SK-N-SH (cell line): ENCODE data around the gene BICC1.

Source experiments
- ELF1 ChIP-seq: IDR thresholded peaks from 2 replicates; pipeline ENCODE4 v1.4.0; 2012
- FOXJ3 ChIP-seq: sonication (generic); formaldehyde crosslinking; IDR thresholded peaks from 2 replicates; pipeline ENCODE4 v1.5.1; 2020; ENCODE audit warnings: mild to moderate bottlenecking, missing genetic modification reagents
- JUND ChIP-seq: IDR thresholded peaks from 2 replicates; pipeline ENCODE4 v1.4.0; 2012
- POLR2AphosphoS5 ChIP-seq: IDR thresholded peaks from 2 replicates; pipeline ENCODE4 v1.6.1; 2012; ENCODE audit warnings: low read depth, low read length
- RAD21 ChIP-seq: IDR thresholded peaks from 2 replicates; pipeline ENCODE4 v1.6.1; 2012; ENCODE audit warnings: mild to moderate bottlenecking, low read length
- TAF1 ChIP-seq: IDR thresholded peaks from 2 replicates; pipeline ENCODE4 v1.6.1; 2012; ENCODE audit warnings: low read depth, mild to moderate bottlenecking, low read length, moderate library complexity, borderline replicate concordance
- YY1 ChIP-seq: IDR thresholded peaks from 2 replicates; pipeline ENCODE4 v1.4.0; 2012; ENCODE audit warnings: low read depth, mild to moderate bottlenecking
- TF ChIP-seq, protein P1 (sequence below): IDR thresholded peaks from 2 replicates; pipeline ENCODE4 v1.6.1; 2012; ENCODE audit warnings: mild to moderate bottlenecking, low read depth, low read length, moderate library complexity
- TF ChIP-seq, protein P2 (sequence below): fragments of 200-600 bp; sonication (generic); IDR thresholded peaks from 2 replicates; pipeline ENCODE4 v1.6.1; 2017; ENCODE audit warnings: antibody characterized with exemption, mild to moderate bottlenecking, moderate library complexity

- no peak for TF ChIP-seq POLR2AphosphoS5
- TF ChIP-seq, protein P1, sequence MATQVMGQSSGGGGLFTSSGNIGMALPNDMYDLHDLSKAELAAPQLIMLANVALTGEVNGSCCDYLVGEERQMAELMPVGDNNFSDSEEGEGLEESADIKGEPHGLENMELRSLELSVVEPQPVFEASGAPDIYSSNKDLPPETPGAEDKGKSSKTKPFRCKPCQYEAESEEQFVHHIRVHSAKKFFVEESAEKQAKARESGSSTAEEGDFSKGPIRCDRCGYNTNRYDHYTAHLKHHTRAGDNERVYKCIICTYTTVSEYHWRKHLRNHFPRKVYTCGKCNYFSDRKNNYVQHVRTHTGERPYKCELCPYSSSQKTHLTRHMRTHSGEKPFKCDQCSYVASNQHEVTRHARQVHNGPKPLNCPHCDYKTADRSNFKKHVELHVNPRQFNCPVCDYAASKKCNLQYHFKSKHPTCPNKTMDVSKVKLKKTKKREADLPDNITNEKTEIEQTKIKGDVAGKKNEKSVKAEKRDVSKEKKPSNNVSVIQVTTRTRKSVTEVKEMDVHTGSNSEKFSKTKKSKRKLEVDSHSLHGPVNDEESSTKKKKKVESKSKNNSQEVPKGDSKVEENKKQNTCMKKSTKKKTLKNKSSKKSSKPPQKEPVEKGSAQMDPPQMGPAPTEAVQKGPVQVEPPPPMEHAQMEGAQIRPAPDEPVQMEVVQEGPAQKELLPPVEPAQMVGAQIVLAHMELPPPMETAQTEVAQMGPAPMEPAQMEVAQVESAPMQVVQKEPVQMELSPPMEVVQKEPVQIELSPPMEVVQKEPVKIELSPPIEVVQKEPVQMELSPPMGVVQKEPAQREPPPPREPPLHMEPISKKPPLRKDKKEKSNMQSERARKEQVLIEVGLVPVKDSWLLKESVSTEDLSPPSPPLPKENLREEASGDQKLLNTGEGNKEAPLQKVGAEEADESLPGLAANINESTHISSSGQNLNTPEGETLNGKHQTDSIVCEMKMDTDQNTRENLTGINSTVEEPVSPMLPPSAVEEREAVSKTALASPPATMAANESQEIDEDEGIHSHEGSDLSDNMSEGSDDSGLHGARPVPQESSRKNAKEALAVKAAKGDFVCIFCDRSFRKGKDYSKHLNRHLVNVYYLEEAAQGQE = no peak
- TF ChIP-seq RAD21 = no peak
- no peak for TF ChIP-seq YY1
- no peak for TF ChIP-seq JUND
- TF ChIP-seq, protein P2, sequence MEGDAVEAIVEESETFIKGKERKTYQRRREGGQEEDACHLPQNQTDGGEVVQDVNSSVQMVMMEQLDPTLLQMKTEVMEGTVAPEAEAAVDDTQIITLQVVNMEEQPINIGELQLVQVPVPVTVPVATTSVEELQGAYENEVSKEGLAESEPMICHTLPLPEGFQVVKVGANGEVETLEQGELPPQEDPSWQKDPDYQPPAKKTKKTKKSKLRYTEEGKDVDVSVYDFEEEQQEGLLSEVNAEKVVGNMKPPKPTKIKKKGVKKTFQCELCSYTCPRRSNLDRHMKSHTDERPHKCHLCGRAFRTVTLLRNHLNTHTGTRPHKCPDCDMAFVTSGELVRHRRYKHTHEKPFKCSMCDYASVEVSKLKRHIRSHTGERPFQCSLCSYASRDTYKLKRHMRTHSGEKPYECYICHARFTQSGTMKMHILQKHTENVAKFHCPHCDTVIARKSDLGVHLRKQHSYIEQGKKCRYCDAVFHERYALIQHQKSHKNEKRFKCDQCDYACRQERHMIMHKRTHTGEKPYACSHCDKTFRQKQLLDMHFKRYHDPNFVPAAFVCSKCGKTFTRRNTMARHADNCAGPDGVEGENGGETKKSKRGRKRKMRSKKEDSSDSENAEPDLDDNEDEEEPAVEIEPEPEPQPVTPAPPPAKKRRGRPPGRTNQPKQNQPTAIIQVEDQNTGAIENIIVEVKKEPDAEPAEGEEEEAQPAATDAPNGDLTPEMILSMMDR = no peak
- no peak for TF ChIP-seq FOXJ3 (CRISPR knock-in tag)
- TF ChIP-seq ELF1 = no peak
- TF ChIP-seq TAF1 = no peak
Measured at GRCh38 chr10:58817201-58817846, 304.7 kb downstream of the BICC1 start.
